Large intestine (tissue), 3 donors: Measurements from ENCODE around the gene KIF19. TPM values are rescaled to one million over a fixed set of nuclear protein-coding genes. Genes with fewer than 3 reads are reported as not detected.

Source experiments
- DNase-seq, 2 donors: peaks; one replicate each; pipeline versions ENCODE4 v3.0.0 to v3.0.0-alpha.2; 2013
- H3K27ac ChIP-seq: one replicate; pipeline ENCODE4 v1.5.1; 2013; ENCODE audit warnings: low read length
- H3K27me3 ChIP-seq: 2 replicates; pipeline ENCODE4 v1.6.1; 2013; ENCODE audit warnings: low read length; ENCODE audit not compliant: control insufficient read depth, insufficient read depth
- H3K36me3 ChIP-seq: 2 replicates; pipeline ENCODE4 v1.6.1; 2013; ENCODE audit warnings: low read length; ENCODE audit not compliant: control insufficient read depth, insufficient read depth
- H3K4me1 ChIP-seq: one replicate; pipeline ENCODE4 v1.6.1; 2013; ENCODE audit warnings: low read length; ENCODE audit not compliant: control insufficient read depth, insufficient read depth
- H3K4me3 ChIP-seq: one replicate; pipeline ENCODE4 v1.5.1; 2013; ENCODE audit warnings: low read length
- H3K9me3 ChIP-seq: one replicate; pipeline ENCODE4 v1.6.1; 2013; ENCODE audit warnings: mild to moderate bottlenecking, low read depth, low read length, moderate library complexity; ENCODE audit not compliant: control insufficient read depth
- WGBS: methylation state at CpG from one replicate; pipeline ENCODE4 v1.1.5; 2013; ENCODE audit warnings: low lambda C conversion rate; ENCODE audit not compliant: insufficient coverage; 5-methylcytosine and 5-hydroxymethylcytosine counted together
- polyA plus RNA-seq: library from polyadenylated mRNA; unstranded; fragments of 120-200 nt; gene quantifications from one replicate; pipeline ENCODE4 v1.2.1, GENCODE V29; 2013

KIF19 gene
- polyA plus RNA-seq, 1 donor, result 5.7 TPM

- WGBS, result no CpG with 5 or more reads among the region's 28 CpGs
- peaks cover 46% of the 10 kb centered on the region for H3K27me3 ChIP-seq
- H3K9me3 ChIP-seq, result no peaks in the 10 kb centered on the region
- no peak within 1 kb of the TSS for H3K27ac ChIP-seq
- no peak for DNase-seq
- no peak within 1 kb of the TSS for H3K4me3 ChIP-seq
- no peaks in the 10 kb centered on the region for H3K4me1 ChIP-seq
- no peaks in the 10 kb centered on the region for H3K36me3 ChIP-seq
These were observed 35.4 kb downstream of the KIF19 start, which contains the start of gene BTBD17 for GRCh38 chr17:74361230-74362068. TSS of gene BTBD17 (minus strand) at chr17:74361868. CDS start at chr17:74361819, 49 bp downstream.

GRCh38 chr17:74362069-74362405 is 36.0 kb downstream of the KIF19 start:
- H3K9me3 ChIP-seq, result no peaks in the 10 kb centered on the region
- no peak overlapping the region for H3K27ac ChIP-seq
- no peak overlapping the region for H3K4me3 ChIP-seq
- DNase-seq, result no peak
- H3K27me3 ChIP-seq, result peaks cover 45% of the 10 kb centered on the region
- no CpG with 5 or more reads among the region's 9 CpGs for WGBS
- no peaks in the 10 kb centered on the region for H3K36me3 ChIP-seq
- H3K4me1 ChIP-seq, result no peaks in the 10 kb centered on the region

GRCh38 chr17:74362810-74363498 is 36.9 kb downstream of the KIF19 start:
- Histone ChIP-seq H3K36me3 (no peaks in the 10 kb centered on the region), H3K27me3 (peaks cover 37% of the 10 kb centered on the region), H3K4me1 (no peaks in the 10 kb centered on the region), H3K27ac (no peak overlapping the region), H3K9me3 (no peaks in the 10 kb centered on the region), H3K4me3 (no peak overlapping the region)
- no peak for DNase-seq
- WGBS, result no CpG with 5 or more reads among the region's 14 CpGs

GRCh38 chr17:74367206-74367605 is 41.2 kb downstream of the KIF19 start, which contains the start of gene GPR142:
TSS of gene GPR142 (plus strand) at chr17:74367506. CDS start at chr17:74369541, 2,035 bp downstream.
- Histone ChIP-seq H3K9me3 (peaks cover 3% of the 10 kb centered on the region), H3K36me3 (no peaks in the 10 kb centered on the region), H3K4me1 (no peaks in the 10 kb centered on the region), H3K27me3 (peaks cover 5% of the 10 kb centered on the region), H3K4me3 (no peak within 1 kb of the TSS), H3K27ac (no peak within 1 kb of the TSS)
- no peak for DNase-seq
- WGBS, result no CpG with 5 or more reads among the region's 5 CpGs

GRCh38 chr17:74368341-74369081 is 42.5 kb downstream of the KIF19 start:
- DNase-seq, result no peak
- H3K4me1 ChIP-seq, result peaks cover under 1% of the 10 kb centered on the region
- WGBS, result no CpG with 5 or more reads among the region's 14 CpGs
- peaks cover 3% of the 10 kb centered on the region for H3K9me3 ChIP-seq
- H3K36me3 ChIP-seq, result no peaks in the 10 kb centered on the region
- no peaks in the 10 kb centered on the region for H3K27me3 ChIP-seq
- no peak overlapping the region for H3K4me3 ChIP-seq
- H3K27ac ChIP-seq, result no peak overlapping the region

GRCh38 chr17:74369221-74369620 is 43.2 kb downstream of the KIF19 start:
- no peak for DNase-seq
- H3K36me3 ChIP-seq, result no peaks in the 10 kb centered on the region
- H3K27ac ChIP-seq, result no peak overlapping the region
- peaks cover 3% of the 10 kb centered on the region for H3K9me3 ChIP-seq
- H3K4me1 ChIP-seq, result peaks cover 6% of the 10 kb centered on the region
- no CpG with 5 or more reads among the region's 10 CpGs for WGBS
- H3K27me3 ChIP-seq, result no peaks in the 10 kb centered on the region
- no peak overlapping the region for H3K4me3 ChIP-seq

- Histone ChIP-seq H3K4me3 (no peak overlapping the region), H3K27me3 (no peaks in the 10 kb centered on the region), H3K36me3 (no peaks in the 10 kb centered on the region), H3K27ac (no peak overlapping the region), H3K4me1 (peaks cover 8% of the 10 kb centered on the region), H3K9me3 (peaks cover 3% of the 10 kb centered on the region)
- WGBS, result no CpG with 5 or more reads among the region's 17 CpGs
- no peak for DNase-seq
These were observed 43.9 kb downstream of the KIF19 start for GRCh38 chr17:74369665-74370490.

- no peak for DNase-seq
- Histone ChIP-seq H3K4me3 (no peak overlapping the region), H3K27me3 (no peaks in the 10 kb centered on the region), H3K36me3 (no peaks in the 10 kb centered on the region), H3K4me1 (peaks cover 8% of the 10 kb centered on the region), H3K9me3 (peaks cover 3% of the 10 kb centered on the region), H3K27ac (no peak overlapping the region)
- WGBS, result no CpG with 5 or more reads among the region's 26 CpGs
These were observed 45.7 kb downstream of the KIF19 start for GRCh38 chr17:74371653-74372147.

- H3K27ac ChIP-seq, result no peak overlapping the region
- H3K4me1 ChIP-seq, result peaks cover 8% of the 10 kb centered on the region
- H3K4me3 ChIP-seq, result no peak overlapping the region
- H3K36me3 ChIP-seq, result no peaks in the 10 kb centered on the region
- H3K27me3 ChIP-seq, result no peaks in the 10 kb centered on the region
- peaks cover 3% of the 10 kb centered on the region for H3K9me3 ChIP-seq
- no CpG with 5 or more reads among the region's 9 CpGs for WGBS
- DNase-seq, result no peak
These were observed 46.4 kb downstream of the KIF19 start for GRCh38 chr17:74372426-74372825.
